Peyer's patch (tissue), 4 donors: ENCODE results near the gene RYK. TPM values are rescaled to one million over a fixed set of nuclear protein-coding genes. Genes with fewer than 3 reads are reported as not detected.

Source experiments
- DNase-seq, 3 donors: peaks; one replicate each; pipeline ENCODE4 v3.0.0-alpha.2; 2017 to 2019
- H3K27ac ChIP-seq, 4 donors: fragments of 200-600 bp; sonication (generic); one replicate each; pipeline ENCODE4 v1.5.1; 2016 to 2019
- H3K27me3 ChIP-seq, 2 donors: fragments of 200-600 bp; sonication (generic); one replicate each; pipeline ENCODE4 v1.5.1; 2019
- H3K36me3 ChIP-seq, 3 donors: fragments of 200-600 bp; sonication (generic); one replicate each; pipeline ENCODE4 v1.5.1; 2016 to 2019
- H3K4me1 ChIP-seq, 4 donors: fragments of 200-600 bp; sonication (generic); one replicate each; pipeline ENCODE4 v1.5.1; 2016 to 2019
- H3K4me3 ChIP-seq, 4 donors: fragments of 200-600 bp; sonication (generic); 1 replicate in 3 of 4; 2 replicates in 1 of 4; pipeline ENCODE4 v1.5.1; 2016 to 2019; ENCODE audit warnings: mild to moderate bottlenecking in 1 of 4
- H3K9me3 ChIP-seq, 4 donors: fragments of 200-600 bp; sonication (generic); one replicate each; pipeline ENCODE4 v1.5.1; 2016 to 2019; ENCODE audit warnings: mild to moderate bottlenecking in 1 of 4
- CTCF ChIP-seq, 6 experiments: fragments of 450-650 bp in 4 of 6; fragments of 200-600 bp in 2 of 6; sonication (generic) in 1 of 6; IDR thresholded peaks; one replicate each; pipeline ENCODE4 v1.5.1; 2017 to 2019; ENCODE audit warnings: antibody characterized with exemption in 6 of 6, mild to moderate bottlenecking in 3 of 6, moderate library complexity in 1 of 6
- POLR2A ChIP-seq, 2 donors: fragments of 450-650 bp; IDR thresholded peaks; one replicate each; pipeline ENCODE4 v1.5.1; 2017; ENCODE audit warnings: antibody characterized with exemption in 2 of 2, mild to moderate bottlenecking in 2 of 2, moderate library complexity in 2 of 2
- total RNA-seq, 4 donors: library from RNA; depleted of rRNA; stranded (reverse); fragments of >200 nt; gene quantifications; one replicate each; pipeline ENCODE4 v1.1.0, GENCODE V29; 2016

The RYK gene
- total RNA-seq, 4 donors from 2014 or later = 24.3 to 71.4 (median 38.2) TPM

DNA sequence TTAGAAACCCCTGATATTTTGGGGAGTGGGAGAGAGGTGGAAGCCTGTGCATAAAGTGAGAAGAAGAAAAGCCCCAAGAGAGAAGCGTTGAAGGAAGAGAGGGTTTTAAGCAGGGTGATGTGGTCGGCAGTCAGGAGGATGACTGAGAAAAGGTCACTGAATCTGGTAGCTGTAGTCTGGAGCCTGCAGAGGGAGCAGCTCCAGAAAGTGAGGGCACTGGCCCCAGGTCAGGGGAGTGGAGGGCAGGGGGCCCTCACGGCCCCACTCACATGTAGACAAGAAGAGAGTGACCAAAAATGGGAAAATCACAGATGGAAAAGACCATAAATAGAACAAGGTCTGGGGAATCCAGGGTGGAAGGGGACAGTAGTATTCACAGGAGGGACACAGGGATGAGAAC, 105.5 kb downstream of the RYK start:
- H3K4me3 ChIP-seq = no peak overlapping the region
- no peaks in the 10 kb centered on the region for H3K36me3 ChIP-seq
- no peaks in the 10 kb centered on the region for H3K9me3 ChIP-seq
- H3K4me1 ChIP-seq = no peaks in the 10 kb centered on the region
- no peak overlapping the region for H3K27ac ChIP-seq
- no peaks in the 10 kb centered on the region for H3K27me3 ChIP-seq
- no peak for DNase-seq
- no peak for TF ChIP-seq POLR2A (IDR thresholded peaks at IDR 0.05)
- no peak for TF ChIP-seq CTCF (IDR thresholded peaks at IDR 0.05)

DNA sequence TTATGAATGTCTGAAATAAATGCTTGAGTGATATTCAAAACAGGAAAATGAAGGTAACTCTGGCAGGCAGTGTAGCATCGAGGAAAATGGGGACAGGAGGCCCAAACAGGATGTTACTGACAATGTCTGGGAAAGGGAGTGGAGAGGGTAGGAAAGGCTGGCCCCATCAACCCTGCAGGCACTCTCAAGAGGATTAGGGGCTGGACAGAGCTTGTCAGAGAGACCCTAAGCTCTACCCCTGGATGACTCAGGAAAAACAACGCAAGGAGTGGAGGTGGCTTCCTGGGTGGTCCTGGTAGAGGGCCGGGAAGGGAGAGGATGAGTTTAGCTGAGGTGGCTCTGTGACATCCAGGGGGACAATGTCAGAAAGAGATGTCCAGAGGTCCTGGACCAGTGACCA, 106.0 kb downstream of the RYK start:
- Histone ChIP-seq H3K27ac (no peak overlapping the region), H3K9me3 (no peaks in the 10 kb centered on the region), H3K4me1 (no peaks in the 10 kb centered on the region), H3K36me3 (no peaks in the 10 kb centered on the region), H3K27me3 (no peaks in the 10 kb centered on the region), H3K4me3 (no peak overlapping the region)
- DNase-seq = no peak
- TF ChIP-seq POLR2A (IDR thresholded peaks at IDR 0.05) = no peak
- no peak for TF ChIP-seq CTCF (IDR thresholded peaks at IDR 0.05)

DNA sequence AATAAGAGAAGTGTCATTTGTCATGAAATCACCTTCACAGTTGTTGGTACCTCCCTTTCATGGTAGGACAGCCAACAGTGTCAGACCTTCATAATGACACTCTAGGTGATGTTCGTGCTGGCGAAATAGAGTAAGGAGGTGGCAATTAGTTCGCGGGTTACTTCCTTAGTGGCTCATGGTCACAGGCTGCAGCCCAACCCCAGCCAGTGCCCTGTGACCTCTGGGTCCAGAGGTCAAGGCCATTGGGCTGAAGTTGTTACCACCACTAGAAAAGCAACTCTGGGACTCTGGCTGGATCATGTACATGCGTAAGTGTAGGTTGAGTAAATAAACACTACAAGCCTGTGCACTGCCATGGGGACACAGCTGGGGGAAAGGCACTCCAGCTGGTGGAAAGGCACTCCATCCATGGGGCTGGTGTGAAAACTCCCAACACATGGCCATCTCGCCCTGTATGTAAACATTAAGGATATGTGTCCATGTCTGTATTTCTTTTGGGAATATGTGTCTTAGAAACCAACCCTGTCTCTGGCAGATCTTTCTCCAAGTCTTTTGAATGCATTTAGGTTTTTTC, 106.7 kb downstream of the RYK start:
- H3K27ac ChIP-seq = no peak overlapping the region
- DNase-seq = no peak
- H3K9me3 ChIP-seq = no peaks in the 10 kb centered on the region
- no peak overlapping the region for H3K4me3 ChIP-seq
- TF ChIP-seq POLR2A (IDR thresholded peaks at IDR 0.05) (no peak), CTCF (IDR thresholded peaks at IDR 0.05) (no peak)
- no peaks in the 10 kb centered on the region for H3K4me1 ChIP-seq
- no peaks in the 10 kb centered on the region for H3K27me3 ChIP-seq
- no peaks in the 10 kb centered on the region for H3K36me3 ChIP-seq

- Histone ChIP-seq H3K9me3 (no peaks in the 10 kb centered on the region), H3K27me3 (no peaks in the 10 kb centered on the region)
- DNase-seq = no peak
Measured at GRCh38 chr3:134136604-134137003, 114.1 kb downstream of the RYK start.

GRCh38 chr3:134134698-134135415, 115.8 kb downstream of the RYK start:
- no peaks in the 10 kb centered on the region for H3K4me1 ChIP-seq
- H3K9me3 ChIP-seq = no peaks in the 10 kb centered on the region
- H3K27ac ChIP-seq = no peak overlapping the region
- no peaks in the 10 kb centered on the region for H3K36me3 ChIP-seq
- no peak for DNase-seq
- H3K4me3 ChIP-seq = no peak overlapping the region
- no peaks in the 10 kb centered on the region for H3K27me3 ChIP-seq
- TF ChIP-seq CTCF (IDR thresholded peaks at IDR 0.05) (no peak), POLR2A (IDR thresholded peaks at IDR 0.05) (no peak)

More at GRCh38 chr3:134136604-134137003, 114.1 kb downstream of the RYK start:
- no peak overlapping the region for H3K4me3 ChIP-seq
- no peak for TF ChIP-seq CTCF (IDR thresholded peaks at IDR 0.05)
- no peak for TF ChIP-seq POLR2A (IDR thresholded peaks at IDR 0.05)
- no peaks in the 10 kb centered on the region for H3K36me3 ChIP-seq
- no peaks in the 10 kb centered on the region for H3K4me1 ChIP-seq
- no peak overlapping the region for H3K27ac ChIP-seq
